22Rv1 (cell line): Measurements from ENCODE around the gene FRS2.
A peak's percentile ranks its signal among the peaks of the same experiment; 100 is the strongest.

Experiments used
- H3K27ac ChIP-seq: fragments of 450-650 bp; 2 replicates; pipeline ENCODE4 v1.5.1; 2017
- ZFX ChIP-seq: fragments of 450-650 bp; IDR thresholded peaks from 2 replicates; pipeline ENCODE4 v1.6.1; 2017; ENCODE audit warnings: antibody characterized with exemption, borderline replicate concordance
- TF ChIP-seq, protein P1 (sequence below): fragments of 450-650 bp; IDR thresholded peaks from 2 replicates; pipeline ENCODE4 v1.5.1; 2017; ENCODE audit warnings: mild to moderate bottlenecking

FRS2 gene

DNA sequence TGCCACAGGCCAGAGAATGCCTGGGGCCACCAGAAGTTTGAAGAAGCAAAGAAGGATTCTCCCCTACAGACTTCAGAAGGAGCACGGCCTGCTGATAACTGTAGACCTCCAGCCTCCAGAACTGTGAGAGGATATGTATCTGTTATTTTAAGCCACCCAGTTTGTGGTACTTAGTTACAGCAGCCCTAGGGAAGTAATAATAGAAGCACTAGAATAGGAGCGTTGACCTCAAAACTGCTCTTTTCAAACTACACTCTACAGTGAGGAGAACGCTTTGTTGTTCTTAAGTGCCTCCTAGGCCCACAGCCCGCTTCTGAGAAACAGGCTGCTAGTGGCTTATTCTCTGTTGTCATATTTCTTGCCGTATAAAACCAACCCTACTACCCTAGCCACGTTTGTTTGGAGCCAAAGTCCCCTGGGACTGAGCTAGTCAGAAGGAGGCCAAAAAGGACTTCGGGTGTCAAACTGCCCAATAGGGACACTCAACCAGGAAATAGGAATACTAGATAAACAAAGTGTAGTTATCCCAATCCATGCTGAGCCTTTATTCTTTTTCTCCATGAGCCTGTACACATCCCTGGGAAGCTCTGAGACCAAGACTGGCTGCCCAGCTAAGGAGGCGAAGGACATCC, 38.5 kb upstream of the FRS2 start:
- no peak for TF ChIP-seq ZFX
- TF ChIP-seq, protein P1, sequence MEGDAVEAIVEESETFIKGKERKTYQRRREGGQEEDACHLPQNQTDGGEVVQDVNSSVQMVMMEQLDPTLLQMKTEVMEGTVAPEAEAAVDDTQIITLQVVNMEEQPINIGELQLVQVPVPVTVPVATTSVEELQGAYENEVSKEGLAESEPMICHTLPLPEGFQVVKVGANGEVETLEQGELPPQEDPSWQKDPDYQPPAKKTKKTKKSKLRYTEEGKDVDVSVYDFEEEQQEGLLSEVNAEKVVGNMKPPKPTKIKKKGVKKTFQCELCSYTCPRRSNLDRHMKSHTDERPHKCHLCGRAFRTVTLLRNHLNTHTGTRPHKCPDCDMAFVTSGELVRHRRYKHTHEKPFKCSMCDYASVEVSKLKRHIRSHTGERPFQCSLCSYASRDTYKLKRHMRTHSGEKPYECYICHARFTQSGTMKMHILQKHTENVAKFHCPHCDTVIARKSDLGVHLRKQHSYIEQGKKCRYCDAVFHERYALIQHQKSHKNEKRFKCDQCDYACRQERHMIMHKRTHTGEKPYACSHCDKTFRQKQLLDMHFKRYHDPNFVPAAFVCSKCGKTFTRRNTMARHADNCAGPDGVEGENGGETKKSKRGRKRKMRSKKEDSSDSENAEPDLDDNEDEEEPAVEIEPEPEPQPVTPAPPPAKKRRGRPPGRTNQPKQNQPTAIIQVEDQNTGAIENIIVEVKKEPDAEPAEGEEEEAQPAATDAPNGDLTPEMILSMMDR = no peak
- H3K27ac ChIP-seq = no peak overlapping the region

DNA sequence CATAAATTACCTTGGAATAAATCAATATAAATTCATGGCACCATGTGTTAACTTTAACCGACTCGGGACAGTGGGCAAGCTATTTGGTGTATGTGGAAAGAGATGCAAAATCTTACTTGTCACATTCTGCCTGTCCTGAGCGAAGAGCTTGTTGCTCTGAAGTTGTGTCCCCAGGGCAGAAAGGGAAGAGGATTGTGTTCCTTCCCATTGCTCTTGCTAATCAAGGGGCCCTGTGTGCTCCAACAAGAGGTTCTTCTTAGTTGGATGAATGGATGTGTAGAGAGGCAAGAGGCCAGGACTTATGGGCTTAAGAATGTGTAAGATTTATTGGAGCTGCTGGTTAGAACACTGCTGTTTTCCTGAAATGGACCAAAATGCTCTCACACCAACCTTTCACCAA, 36.5 kb upstream of the FRS2 start:
- no peak overlapping the region for H3K27ac ChIP-seq
- TF ChIP-seq, protein P1 = no peak
- no peak for TF ChIP-seq ZFX

DNA sequence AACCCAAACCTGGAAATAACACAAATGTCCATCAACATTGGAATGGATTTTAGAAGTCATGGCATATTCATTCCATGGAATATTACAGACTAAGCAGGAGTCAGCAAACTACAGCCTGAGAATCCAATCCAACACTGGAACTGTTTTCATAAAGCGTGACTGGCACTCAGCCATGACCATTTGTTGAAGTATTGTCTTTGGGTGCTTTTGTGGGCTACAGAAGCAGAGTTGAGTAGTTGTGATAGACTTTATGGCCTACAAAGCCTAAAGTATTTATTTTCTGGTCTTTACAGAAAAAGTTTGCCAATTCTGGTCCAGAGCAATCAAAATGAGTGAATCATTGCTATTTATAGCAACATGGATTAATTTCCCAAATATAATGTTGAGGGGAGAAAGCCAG, 34.5 kb upstream of the FRS2 start:
- H3K27ac ChIP-seq = no peak overlapping the region
- TF ChIP-seq, protein P1 = no peak
- no peak for TF ChIP-seq ZFX

DNA sequence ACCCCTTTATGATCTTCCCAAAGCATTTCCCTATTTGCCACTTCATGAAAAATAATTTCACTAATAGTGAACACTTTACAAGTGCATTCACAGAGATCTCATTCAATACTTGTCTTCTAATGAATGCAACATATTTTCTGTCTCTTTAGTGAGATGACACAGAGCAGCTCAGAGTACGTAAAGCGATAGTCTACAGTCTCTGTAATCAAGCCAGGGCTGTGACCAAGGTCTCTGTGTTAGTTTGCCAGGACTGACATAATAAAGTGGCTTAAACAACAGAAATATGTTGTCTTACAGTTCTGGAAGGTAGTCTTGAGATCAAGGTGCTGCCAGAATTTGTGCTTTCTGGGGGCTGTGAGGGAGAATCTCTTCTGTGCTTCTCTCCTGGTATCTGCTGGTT, 33.1 kb upstream of the FRS2 start:
- H3K27ac ChIP-seq = no peak overlapping the region
- no peak for TF ChIP-seq ZFX
- TF ChIP-seq, protein P1 = no peak

DNA sequence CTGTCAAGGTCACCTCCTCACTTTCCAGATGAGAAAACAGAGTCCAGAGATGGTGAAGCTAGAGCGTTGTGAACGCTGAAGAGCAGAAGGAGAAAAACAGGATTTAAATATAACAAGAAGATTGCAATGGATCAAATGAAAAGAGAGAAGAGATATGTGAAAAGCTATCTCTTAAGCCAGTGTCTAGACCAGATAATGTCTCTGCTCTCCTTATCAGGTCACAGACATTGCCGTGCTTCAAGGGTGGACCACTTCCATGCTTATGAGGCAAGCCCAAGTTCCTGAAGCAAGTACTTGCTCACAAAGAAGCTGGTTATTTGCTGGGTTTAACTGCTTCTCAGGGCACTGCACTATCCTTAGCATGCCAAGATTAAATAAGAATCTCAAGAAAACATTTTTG, 31.6 kb upstream of the FRS2 start:
- H3K27ac ChIP-seq = no peak overlapping the region
- TF ChIP-seq, protein P1 = no peak
- no peak for TF ChIP-seq ZFX

DNA sequence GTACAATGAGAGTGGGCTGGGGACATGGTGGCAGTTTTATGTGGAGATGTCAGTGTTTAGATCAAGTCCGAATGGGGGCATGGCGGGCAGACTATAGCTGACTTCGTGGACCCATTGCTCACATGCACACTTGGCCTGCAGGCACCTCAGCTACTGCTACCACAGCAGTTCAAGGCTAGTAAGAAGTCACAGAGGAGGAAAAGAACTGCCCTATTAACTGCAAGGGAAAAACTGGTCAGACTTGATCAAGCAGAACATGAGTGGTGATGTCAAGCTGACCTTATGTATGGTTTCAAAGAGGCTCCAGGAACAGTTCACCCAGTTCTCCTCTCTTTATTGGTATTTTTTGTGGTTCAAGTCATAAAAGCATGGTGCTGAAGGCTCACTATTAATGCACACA, 30.2 kb upstream of the FRS2 start:
- no peak for TF ChIP-seq ZFX
- TF ChIP-seq, protein P1 = no peak
- peak overlapping the region; percentile 51 for H3K27ac ChIP-seq

DNA sequence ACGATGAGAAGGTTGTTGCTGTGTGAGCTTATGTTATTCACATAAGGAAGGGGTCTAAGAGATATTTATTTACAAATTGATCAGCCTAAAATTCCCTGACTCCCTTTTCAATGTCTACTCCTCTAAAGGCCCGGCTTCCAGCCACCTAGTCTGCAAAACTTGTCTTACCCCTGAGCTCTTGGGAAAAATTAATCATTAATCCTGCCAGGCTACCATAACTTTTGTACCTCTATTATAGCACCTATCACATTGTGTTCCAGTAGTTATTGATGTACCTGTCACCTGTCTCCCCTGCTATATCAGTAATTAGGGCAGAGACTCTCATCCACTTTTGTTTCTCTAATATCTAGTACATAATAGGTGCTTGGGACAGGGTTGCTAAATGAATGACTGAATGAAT, 29.3 kb upstream of the FRS2 start:
- TF ChIP-seq, protein P1 = no peak
- TF ChIP-seq ZFX = no peak
- peak overlapping the region; percentile 51 for H3K27ac ChIP-seq
